Measurements from ENCODE around the gene SYTL3.

Gene SYTL3

GRCh38 chr6:158619922-158620801 is 29.7 kb upstream of the SYTL3 start:
- Histone ChIP-seq H3K36me3 (ENCODE audit: control insufficient read depth, insufficient read depth, low read length) (no peaks in the 10 kb centered on the region), H3K4me3 (ENCODE audit: low read depth, low read length) (no peak overlapping the region), H3K9me3 (ENCODE audit: control insufficient read depth, low read length) (no peaks in the 10 kb centered on the region), H3K4me2 (ENCODE audit: low read length) (no peak overlapping the region), H3K27me3 (ENCODE audit: control insufficient read depth, insufficient read depth, low read length) (no peaks in the 10 kb centered on the region), H2AFZ (no peak overlapping the region), H3K4me1 (no peaks in the 10 kb centered on the region), H3K27ac (no peak overlapping the region), H3K9ac (no peak overlapping the region), H3K79me2 (peaks cover 5% of the 10 kb centered on the region)
- no peak for TF ChIP-seq CTCF (IDR thresholded peaks at IDR 0.05)

- no peaks in the 10 kb centered on the region for H3K36me3 ChIP-seq (ENCODE audit: control insufficient read depth, insufficient read depth, low read length)
These were observed 28.7 kb upstream of the SYTL3 start for GRCh38 chr6:158620963-158621693.

GRCh38 chr6:158621694-158622544 is 27.9 kb upstream of the SYTL3 start:
- Histone ChIP-seq H2AFZ (no peak overlapping the region), H3K9me3 (ENCODE audit: control insufficient read depth, low read length) (no peaks in the 10 kb centered on the region), H3K4me3 (ENCODE audit: low read depth, low read length) (no peak overlapping the region), H3K4me1 (no peaks in the 10 kb centered on the region), H3K27me3 (ENCODE audit: control insufficient read depth, insufficient read depth, low read length) (no peaks in the 10 kb centered on the region), H3K9ac (no peak overlapping the region), H3K36me3 (ENCODE audit: control insufficient read depth, insufficient read depth, low read length) (no peaks in the 10 kb centered on the region), H3K27ac (no peak overlapping the region), H3K79me2 (peaks cover 5% of the 10 kb centered on the region), H3K4me2 (ENCODE audit: low read length) (no peak overlapping the region)
- no peak for TF ChIP-seq CTCF (IDR thresholded peaks at IDR 0.05)

More at GRCh38 chr6:158620963-158621693, 28.7 kb upstream of the SYTL3 start:
- Histone ChIP-seq H3K9me3 (ENCODE audit: control insufficient read depth, low read length) (no peaks in the 10 kb centered on the region), H3K27me3 (ENCODE audit: control insufficient read depth, insufficient read depth, low read length) (no peaks in the 10 kb centered on the region), H3K4me3 (ENCODE audit: low read depth, low read length) (no peak overlapping the region), H3K79me2 (peaks cover 5% of the 10 kb centered on the region), H3K9ac (no peak overlapping the region), H2AFZ (no peak overlapping the region), H3K4me1 (no peaks in the 10 kb centered on the region), H3K4me2 (ENCODE audit: low read length) (no peak overlapping the region), H3K27ac (no peak overlapping the region)
- TF ChIP-seq CTCF (IDR thresholded peaks at IDR 0.05) = no peak

GRCh38 chr6:158622545-158623190 is 27.2 kb upstream of the SYTL3 start:
- Histone ChIP-seq H3K4me1 (no peaks in the 10 kb centered on the region), H3K36me3 (ENCODE audit: control insufficient read depth, insufficient read depth, low read length) (no peaks in the 10 kb centered on the region), H3K79me2 (peaks cover 5% of the 10 kb centered on the region), H3K27me3 (ENCODE audit: control insufficient read depth, insufficient read depth, low read length) (no peaks in the 10 kb centered on the region), H3K9me3 (ENCODE audit: control insufficient read depth, low read length) (no peaks in the 10 kb centered on the region), H3K4me3 (ENCODE audit: low read depth, low read length) (no peak overlapping the region), H2AFZ (no peak overlapping the region), H3K9ac (no peak overlapping the region), H3K27ac (no peak overlapping the region), H3K4me2 (ENCODE audit: low read length) (no peak overlapping the region)
- TF ChIP-seq CTCF (IDR thresholded peaks at IDR 0.05) = no peak
